ENCODE data around the gene CCDC197.

DNA sequence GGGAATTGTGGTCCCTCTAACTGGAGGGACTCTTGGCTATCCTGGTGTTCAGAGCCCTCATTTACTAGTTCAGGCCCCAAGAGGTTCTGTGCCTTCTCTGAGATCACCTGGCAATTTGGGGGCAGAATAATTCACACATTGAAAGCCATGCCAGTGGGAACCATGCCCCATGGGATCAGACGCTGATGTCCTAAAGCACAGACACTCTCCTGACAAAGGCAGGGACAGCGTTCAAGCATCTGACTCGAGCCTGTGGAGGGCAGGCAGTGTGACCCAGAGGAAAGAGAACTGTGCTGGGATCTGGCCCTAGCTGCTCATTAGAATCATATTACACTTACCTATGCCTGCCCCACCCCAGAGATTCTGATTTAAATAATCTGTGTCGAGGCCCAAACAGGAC lies 18.4 kb upstream of the CCDC197 start:
- no peak for TF ChIP-seq POLR2AphosphoS5 (IDR thresholded peaks at IDR 0.05)
- no peak for TF ChIP-seq CTCF (IDR thresholded peaks at IDR 0.05)

Measured in sigmoid colon (tissue), 4 donors.